ENCODE data around the gene CCR5.
"Not testable (repeated sequence)": the region's sequence is repeated elsewhere in the genome, so short reads cannot be mapped to it uniquely, and the experiment has no call there.

GRCh38 chr3:46388847-46389246 lies 18.1 kb downstream of the CCR5 start:
- TF ChIP-seq CTCF (IDR thresholded peaks at IDR 0.05; ENCODE audit: borderline replicate concordance, extremely low read depth, low read length, poor library complexity, severe bottlenecking); EZH2 (IDR thresholded peaks at IDR 0.05; ENCODE audit: borderline replicate concordance, low read depth, low read length, severe bottlenecking): not testable (repeated sequence)
